Measurements from ENCODE around the gene HSD17B12. TPM values are rescaled to one million over a fixed set of nuclear protein-coding genes. Genes with fewer than 3 reads are reported as not detected.

The HSD17B12 gene
- total RNA-seq, 1 donor from 2014 or later = 48.2 TPM

- DNase-seq (ENCODE audit: low spot score in 2 of 2) = peak; percentile 22 to 86
Observed at GRCh38 chr11:43830928-43831440, 150.4 kb downstream of the HSD17B12 start.

GRCh38 chr11:43832536-43832935, 152.0 kb downstream of the HSD17B12 start:
- no peak overlapping the region for H3K27ac ChIP-seq
- H3K36me3 ChIP-seq = no peaks in the 10 kb centered on the region
- no peaks in the 10 kb centered on the region for H3K27me3 ChIP-seq
- H3K4me1 ChIP-seq = peaks cover 0 to 30% of the 10 kb centered on the region in 2 donors
- H3K4me3 ChIP-seq = no peak overlapping the region
- intact Hi-C loops (cut with DNase I) = loop anchor here (5.0 kb wide), 1 partner anchor 150 kb away; the partner anchor contains the start of gene HSD17B12
- H3K9me3 ChIP-seq = no peaks in the 10 kb centered on the region
- no peak for TF ChIP-seq CTCF (IDR thresholded peaks at IDR 0.05)
- no peak for DNase-seq (ENCODE audit: low spot score in 2 of 2)

More at GRCh38 chr11:43830928-43831440, 150.4 kb downstream of the HSD17B12 start:
- Histone ChIP-seq H3K9me3 (no peaks in the 10 kb centered on the region), H3K27ac (peak overlapping the region; percentile 58 to 70), H3K36me3 (no peaks in the 10 kb centered on the region), H3K4me3 (no peak overlapping the region), H3K4me1 (peaks cover 0 to 30% of the 10 kb centered on the region in 2 donors), H3K27me3 (no peaks in the 10 kb centered on the region)
- intact Hi-C loops (cut with DNase I) = loop anchor here (5.0 kb wide), 1 partner anchor 149 kb away; the partner anchor contains the start of gene HSD17B12
- TF ChIP-seq CTCF (IDR thresholded peaks at IDR 0.05) = no peak

GRCh38 chr11:43833657-43834073, 153.1 kb downstream of the HSD17B12 start:
- Histone ChIP-seq H3K4me1 (peaks cover 3 to 30% of the 10 kb centered on the region in 2 donors), H3K36me3 (no peaks in the 10 kb centered on the region), H3K27ac (no peak overlapping the region), H3K4me3 (no peak overlapping the region), H3K9me3 (no peaks in the 10 kb centered on the region), H3K27me3 (no peaks in the 10 kb centered on the region)
- intact Hi-C loops (cut with DNase I) = loop anchor here (5.0 kb wide), 1 partner anchor 151 kb away; the partner anchor contains the start of gene HSD17B12
- DNase-seq (ENCODE audit: low spot score in 2 of 2) = no peak
- TF ChIP-seq CTCF (IDR thresholded peaks at IDR 0.05) = no peak

- DNase-seq (ENCODE audit: low spot score in 2 of 2) = no peak
- Histone ChIP-seq H3K9me3 (no peaks in the 10 kb centered on the region), H3K27me3 (no peaks in the 10 kb centered on the region), H3K4me1 (peaks cover 3 to 30% of the 10 kb centered on the region in 2 donors), H3K27ac (no peak overlapping the region), H3K36me3 (peaks cover 0 to 4% of the 10 kb centered on the region in 2 donors), H3K4me3 (no peak overlapping the region)
- TF ChIP-seq CTCF (IDR thresholded peaks at IDR 0.05) = no peak
- intact Hi-C loops (cut with DNase I) = loop anchor here (5.0 kb wide), 1 partner anchor 152 kb away; the partner anchor contains the start of gene HSD17B12
Observed at GRCh38 chr11:43834286-43834685, 153.7 kb downstream of the HSD17B12 start.

GRCh38 chr11:43835104-43835503, 154.6 kb downstream of the HSD17B12 start:
- no peaks in the 10 kb centered on the region for H3K27me3 ChIP-seq
- H3K27ac ChIP-seq = no peak overlapping the region
- no peaks in the 10 kb centered on the region for H3K9me3 ChIP-seq
- TF ChIP-seq CTCF (IDR thresholded peaks at IDR 0.05) = no peak
- peaks cover 3 to 30% of the 10 kb centered on the region in 2 donors for H3K4me1 ChIP-seq
- DNase-seq (ENCODE audit: low spot score in 2 of 2) = no peak
- H3K4me3 ChIP-seq = no peak overlapping the region
- intact Hi-C loops (cut with DNase I) = no loop called here
- peaks cover 0 to 4% of the 10 kb centered on the region in 2 donors for H3K36me3 ChIP-seq

Data from ascending aorta (tissue), 2 donors.